ENCODE data around the gene TRIO.
A peak's percentile ranks its signal among the peaks of the same experiment; 100 is the strongest.

Gene TRIO

DNA sequence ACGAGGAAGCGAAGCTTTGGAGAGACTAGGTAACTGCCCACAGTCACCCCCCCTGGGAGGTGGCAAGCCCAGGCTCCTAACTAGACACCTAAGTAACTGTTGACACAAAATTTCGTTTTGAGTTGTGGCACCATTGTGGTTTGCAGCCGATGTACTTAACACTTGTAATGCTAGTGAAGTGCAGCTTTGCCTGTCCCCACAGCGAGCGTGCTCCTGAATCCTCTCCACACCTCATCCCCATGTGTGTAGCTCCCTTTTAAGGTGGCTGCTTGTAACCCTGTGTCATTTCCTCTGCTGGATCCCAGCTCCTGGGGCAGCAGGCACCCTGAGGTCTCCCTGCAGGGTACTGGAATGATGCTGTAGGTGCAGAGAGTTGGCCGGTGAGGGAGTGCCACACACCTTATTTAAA, 114.9 kb downstream of the TRIO start:
- CTCF ChIA-PET, result no interaction called here
- DNase-seq (ENCODE audit: low spot score), result no peak
- TF ChIP-seq, protein P1, sequence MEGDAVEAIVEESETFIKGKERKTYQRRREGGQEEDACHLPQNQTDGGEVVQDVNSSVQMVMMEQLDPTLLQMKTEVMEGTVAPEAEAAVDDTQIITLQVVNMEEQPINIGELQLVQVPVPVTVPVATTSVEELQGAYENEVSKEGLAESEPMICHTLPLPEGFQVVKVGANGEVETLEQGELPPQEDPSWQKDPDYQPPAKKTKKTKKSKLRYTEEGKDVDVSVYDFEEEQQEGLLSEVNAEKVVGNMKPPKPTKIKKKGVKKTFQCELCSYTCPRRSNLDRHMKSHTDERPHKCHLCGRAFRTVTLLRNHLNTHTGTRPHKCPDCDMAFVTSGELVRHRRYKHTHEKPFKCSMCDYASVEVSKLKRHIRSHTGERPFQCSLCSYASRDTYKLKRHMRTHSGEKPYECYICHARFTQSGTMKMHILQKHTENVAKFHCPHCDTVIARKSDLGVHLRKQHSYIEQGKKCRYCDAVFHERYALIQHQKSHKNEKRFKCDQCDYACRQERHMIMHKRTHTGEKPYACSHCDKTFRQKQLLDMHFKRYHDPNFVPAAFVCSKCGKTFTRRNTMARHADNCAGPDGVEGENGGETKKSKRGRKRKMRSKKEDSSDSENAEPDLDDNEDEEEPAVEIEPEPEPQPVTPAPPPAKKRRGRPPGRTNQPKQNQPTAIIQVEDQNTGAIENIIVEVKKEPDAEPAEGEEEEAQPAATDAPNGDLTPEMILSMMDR (conservative IDR thresholded peaks at IDR 0.05; ENCODE audit: low read depth), result no peak
- H3K27ac ChIP-seq, result no peak overlapping the region
- POLR2A ChIA-PET (ENCODE audit: low non-redundant PET), result no interaction called here

DNA sequence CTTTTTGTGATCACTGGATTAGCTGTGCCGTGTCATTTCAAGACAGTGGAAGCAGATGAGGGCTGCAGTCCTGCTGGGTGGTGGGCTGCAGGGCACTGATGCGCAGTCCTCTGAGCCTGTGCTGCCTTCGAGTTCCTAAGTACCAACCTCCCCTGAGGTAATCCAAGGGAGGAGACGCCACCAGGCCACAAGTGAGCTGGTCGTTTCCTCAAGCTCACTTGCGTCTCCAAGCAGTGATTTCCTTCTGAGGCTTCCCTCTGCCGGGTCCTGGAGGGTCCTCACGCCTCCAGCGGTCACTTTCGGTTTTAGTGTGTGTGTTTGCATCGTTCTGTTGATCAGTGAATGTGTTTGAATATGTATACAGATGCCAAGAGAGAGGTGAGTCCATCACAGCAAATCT, 115.7 kb downstream of the TRIO start:
- no peak overlapping the region for H3K27ac ChIP-seq
- DNase-seq (ENCODE audit: low spot score), result no peak
- TF ChIP-seq, protein P1 (conservative IDR thresholded peaks at IDR 0.05; ENCODE audit: low read depth), result no peak
- POLR2A ChIA-PET (ENCODE audit: low non-redundant PET), result no interaction called here
- CTCF ChIA-PET, result no interaction called here

DNA sequence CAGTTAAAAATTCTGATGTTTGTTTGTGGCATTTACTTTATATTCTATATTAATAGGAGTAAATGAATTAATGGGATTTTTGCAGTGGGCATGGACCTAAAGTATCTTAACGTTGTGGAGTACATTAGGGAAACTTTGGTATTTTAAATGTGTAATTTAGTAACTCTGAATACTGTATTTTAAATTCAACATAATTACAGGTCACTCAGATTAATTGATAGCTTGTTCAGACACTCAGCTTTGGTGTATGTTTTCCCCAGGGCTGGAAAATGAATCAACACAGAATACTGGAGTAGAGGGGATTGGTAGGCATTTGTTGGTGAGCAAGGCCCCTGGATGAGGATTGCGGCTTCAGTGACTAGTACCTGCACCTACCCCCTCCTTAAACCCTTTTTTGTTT, 117.5 kb downstream of the TRIO start:
- H3K27ac ChIP-seq, result no peak overlapping the region
- CTCF ChIA-PET, result interaction anchor here (0.5 kb wide), 1 partner anchor 199 kb away, joined by 4 read pairs; no protein-coding TSS in a partner anchor
- TF ChIP-seq, protein P1 (conservative IDR thresholded peaks at IDR 0.05; ENCODE audit: low read depth), result no peak
- POLR2A ChIA-PET (ENCODE audit: low non-redundant PET), result no interaction called here
- DNase-seq (ENCODE audit: low spot score), result no peak

GRCh38 chr5:14261235-14261634, 118.1 kb downstream of the TRIO start:
- H3K27ac ChIP-seq, result no peak overlapping the region
- CTCF ChIA-PET, result interaction anchor here (0.5 kb wide), 1 partner anchor 200 kb away, joined by 4 read pairs; no protein-coding TSS in a partner anchor
- POLR2A ChIA-PET (ENCODE audit: low non-redundant PET), result no interaction called here
- DNase-seq (ENCODE audit: low spot score), result no peak
- TF ChIP-seq, protein P1 (conservative IDR thresholded peaks at IDR 0.05; ENCODE audit: low read depth), result no peak

- CTCF ChIA-PET, result interaction anchor here (0.7 kb wide), 1 partner anchor 37 kb away, joined by 3 read pairs; no protein-coding TSS in a partner anchor
- H3K27ac ChIP-seq, result peak overlapping the region; percentile 43
- POLR2A ChIA-PET (ENCODE audit: low non-redundant PET), result no interaction called here
Observed at GRCh38 chr5:14261856-14262611, 118.9 kb downstream of the TRIO start.

GRCh38 chr5:14263113-14263512, 120.0 kb downstream of the TRIO start:
- ChIA-PET CTCF (no interaction called here), POLR2A (ENCODE audit: low non-redundant PET) (no interaction called here)
- TF ChIP-seq, protein P1 (conservative IDR thresholded peaks at IDR 0.05; ENCODE audit: low read depth), result no peak
- DNase-seq (ENCODE audit: low spot score), result no peak
- no peak overlapping the region for H3K27ac ChIP-seq

More at GRCh38 chr5:14261856-14262611, 118.9 kb downstream of the TRIO start:
- no peak for DNase-seq (ENCODE audit: low spot score)
- TF ChIP-seq, protein P1 (conservative IDR thresholded peaks at IDR 0.05; ENCODE audit: low read depth), result no peak

All from RWPE1 (cell line).